ENCODE data around the gene TEX54.
"Not testable (repeated sequence)": the region's sequence is repeated elsewhere in the genome, so short reads cannot be mapped to it uniquely, and the experiment has no call there.

The TEX54 gene

GRCh38 chr11:62832336-62833234 lies at the start of gene TEX54:
TSS of gene TEX54 (minus strand) at chr11:62832841.
- peak in 17 of 58 donors; percentile 10 to 66 (median 29) for DNase-seq

- no peak for DNase-seq
Observed at GRCh38 chr11:62882431-62882749, 49.7 kb upstream of the TEX54 start.

GRCh38 chr11:62881579-62882430 lies 49.2 kb upstream of the TEX54 start:
- DNase-seq = peak in 57 of 58 donors; percentile 56 to 95 (median 86)

GRCh38 chr11:62880803-62881578 lies 48.4 kb upstream of the TEX54 start, which contains the start of gene SLC3A2:
TSS of gene SLC3A2 (plus strand) at chr11:62880896. CDS start at chr11:62881024, 128 bp downstream.
- peak in 57 of 58 donors; percentile 56 to 95 (median 86) for DNase-seq

- peak in 15 of 58 donors; percentile 43 to 81 (median 64) for DNase-seq
Observed at GRCh38 chr11:62880231-62880802, 47.7 kb upstream of the TEX54 start.

GRCh38 chr11:62879235-62879978 lies 46.8 kb upstream of the TEX54 start:
- peak in 27 of 58 donors; percentile 9 to 64 (median 29) for DNase-seq

- no peak for DNase-seq
Observed at GRCh38 chr11:62876712-62877111, 44.1 kb upstream of the TEX54 start.

GRCh38 chr11:62875698-62876478 lies 43.2 kb upstream of the TEX54 start:
- DNase-seq = no peak

GRCh38 chr11:62874851-62875250 lies 42.2 kb upstream of the TEX54 start:
- DNase-seq = no peak

- DNase-seq = no peak
Observed at GRCh38 chr11:62865635-62866034, 33.0 kb upstream of the TEX54 start.

- DNase-seq = peak in 3 of 58 donors; percentile 1 to 12 (median 8)
Observed at GRCh38 chr11:62863687-62864335, 31.2 kb upstream of the TEX54 start.

- DNase-seq = not testable (repeated sequence)
Observed at GRCh38 chr11:62861564-62862192, 29.0 kb upstream of the TEX54 start.

GRCh38 chr11:62860835-62861563 lies 28.4 kb upstream of the TEX54 start:
- no peak for DNase-seq

- not testable (repeated sequence) for DNase-seq
Observed at GRCh38 chr11:62859281-62859703, 26.7 kb upstream of the TEX54 start.

- no peak for DNase-seq
Observed at GRCh38 chr11:62858201-62858600, 25.6 kb upstream of the TEX54 start.

- no peak for DNase-seq
Observed at GRCh38 chr11:62857541-62857982, 24.9 kb upstream of the TEX54 start.

GRCh38 chr11:62856333-62856895 lies 23.8 kb upstream of the TEX54 start:
- no peak for DNase-seq

Measured in anterior cingulate cortex (tissue), 58 donors.